LNCAP (cell line): ENCODE data around the gene GPC5.
A peak's percentile ranks its signal among the peaks of the same experiment; 100 is the strongest.

Experiments
- CTCF ChIP-seq: fragments of 450-650 bp; IDR thresholded peaks from 2 replicates; pipeline ENCODE4 v1.5.1; 2017; ENCODE audit warnings: mild to moderate bottlenecking

GPC5 gene

DNA sequence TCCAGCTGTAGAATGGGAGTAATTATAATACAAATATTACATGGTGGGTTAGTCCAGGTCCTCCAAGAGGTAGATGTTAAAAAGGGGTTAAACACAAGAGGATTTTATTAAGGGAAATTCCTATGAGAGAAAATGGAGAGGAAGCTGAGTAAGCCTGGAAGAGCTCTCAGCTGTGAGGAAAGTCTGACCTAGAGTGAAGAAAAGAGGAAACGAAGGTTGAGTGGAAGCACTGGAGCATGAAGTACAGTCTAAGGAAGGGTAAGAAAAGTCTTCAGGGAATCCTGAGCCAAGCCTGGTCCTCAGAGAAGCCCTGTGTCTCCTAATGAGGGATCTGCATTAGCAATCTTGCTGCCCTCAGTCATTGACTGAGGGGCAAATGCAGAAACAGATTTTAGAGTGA is 506.2 kb downstream of the GPC5 start:
- no peak for TF ChIP-seq CTCF

DNA sequence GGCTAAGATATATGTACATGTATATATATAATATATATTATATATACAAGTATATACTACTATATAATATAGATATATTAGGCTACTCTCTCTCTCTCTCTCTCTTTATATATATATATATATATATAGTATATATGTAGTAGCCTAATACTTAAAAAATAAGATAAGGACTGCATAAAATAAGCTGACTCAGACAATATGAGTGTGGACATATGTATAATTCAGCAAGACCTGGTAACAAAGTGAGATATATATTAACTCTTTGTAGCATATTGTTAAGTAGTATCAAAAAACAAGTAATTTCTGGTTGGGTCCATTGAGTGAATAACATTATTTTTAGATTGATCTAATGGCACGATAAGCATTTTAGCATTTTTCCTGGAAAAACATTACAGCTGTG is 509.0 kb downstream of the GPC5 start:
- no peak for TF ChIP-seq CTCF

DNA sequence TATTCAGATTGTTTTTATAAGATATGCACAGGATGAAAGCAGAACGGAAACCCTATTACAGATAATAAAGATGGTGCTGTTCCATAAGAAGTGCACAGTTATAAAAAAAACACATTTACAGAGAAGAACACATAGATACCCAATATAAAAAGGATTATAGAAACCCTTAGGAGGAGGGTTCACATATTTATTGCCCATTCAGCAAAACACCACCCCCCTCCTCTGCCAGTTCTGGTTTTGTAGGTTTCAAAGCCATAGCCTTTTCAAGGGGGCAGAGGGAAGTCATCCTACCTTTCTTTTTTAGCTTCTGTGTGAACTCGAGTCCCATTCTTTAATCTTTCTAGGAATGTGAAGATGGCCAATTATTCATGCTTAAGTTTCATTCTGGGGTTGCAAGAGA is 511.2 kb downstream of the GPC5 start:
- no peak for TF ChIP-seq CTCF

GRCh38 chr13:91922969-91923592 is 524.7 kb downstream of the GPC5 start:
- TF ChIP-seq CTCF, result peak; percentile 48

GRCh38 chr13:91930687-91931086 is 532.3 kb downstream of the GPC5 start:
- TF ChIP-seq CTCF, result no peak

DNA sequence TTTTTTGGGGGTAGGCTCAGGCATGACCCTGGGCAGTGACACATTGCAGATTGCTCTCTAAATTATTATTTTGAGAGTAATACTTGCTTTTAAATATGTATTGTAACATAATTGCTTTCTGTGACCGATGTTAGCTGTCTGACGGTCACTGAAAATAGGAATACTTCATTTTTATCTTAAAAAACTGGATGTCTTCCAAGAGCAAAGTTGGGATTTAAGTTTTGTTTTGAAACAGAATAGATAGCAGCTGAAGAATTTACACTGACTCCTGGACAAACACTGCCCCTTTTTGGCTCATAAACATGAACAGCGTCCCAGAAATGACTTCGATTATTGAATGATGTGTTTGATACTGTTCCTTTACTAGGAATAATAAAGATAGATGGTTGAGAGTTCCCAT is 535.9 kb downstream of the GPC5 start:
- no peak for TF ChIP-seq CTCF

GRCh38 chr13:91946498-91947070 is 548.2 kb downstream of the GPC5 start:
- peak; percentile 68 for TF ChIP-seq CTCF

DNA sequence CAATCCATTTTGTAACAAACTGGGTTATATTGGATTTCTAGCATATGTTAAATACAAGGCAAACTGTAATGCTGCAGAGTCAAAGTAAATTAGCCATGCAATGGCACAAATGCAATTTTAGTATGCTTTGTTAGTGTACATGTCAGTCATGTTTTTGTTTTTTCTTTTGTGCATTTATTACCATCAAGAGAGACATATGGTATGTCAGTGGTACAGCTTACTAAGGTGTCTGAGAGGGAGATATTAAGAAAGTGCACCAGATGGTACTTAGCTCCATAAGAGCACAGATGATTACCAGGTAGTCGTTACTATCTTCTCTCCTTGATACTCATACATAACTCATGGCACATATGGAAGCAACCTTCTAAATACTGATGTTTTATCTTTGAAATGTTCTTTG is 550.3 kb downstream of the GPC5 start:
- no peak for TF ChIP-seq CTCF
